Thoracic aorta (tissue), 2 donors: ENCODE data around the gene AKIRIN1. TPM values are rescaled to one million over a fixed set of nuclear protein-coding genes. Genes with fewer than 3 reads are reported as not detected.

Experiments used
- ATAC-seq: fragments of 150-250 bp; one replicate; pipeline ENCODE4 v1.8.0; 2017; ENCODE audit warnings: low read depth; ENCODE audit not compliant: insufficient number of reproducible peaks, low FRiP score
- DNase-seq: peaks from one replicate; pipeline ENCODE4 v3.0.0-alpha.2; 2020; ENCODE audit warnings: low spot score
- H3K27ac ChIP-seq, 2 donors: fragments of 200-600 bp; sonication (generic); 1 replicate in 1 of 2; 2 replicates in 1 of 2; pipeline ENCODE4 v1.5.1; 2016; ENCODE audit warnings: mild to moderate bottlenecking in 2 of 2, moderate library complexity in 2 of 2
- H3K27me3 ChIP-seq: fragments of 200-600 bp; sonication (generic); replicated peaks from 2 replicates; pipeline ENCODE4 v1.6.0; 2016; ENCODE audit warnings: mild to moderate bottlenecking; ENCODE audit not compliant: insufficient read depth
- H3K36me3 ChIP-seq: fragments of 200-600 bp; sonication (generic); one replicate; pipeline ENCODE4 v1.5.1; 2016
- H3K4me1 ChIP-seq, 2 donors: fragments of 200-600 bp; sonication (generic); 1 replicate in 1 of 2; 2 replicates in 1 of 2; pipeline versions ENCODE4 v1.5.1 to v1.6.0; 2016; ENCODE audit warnings: low read depth in 2 of 2, mild to moderate bottlenecking in 1 of 2; ENCODE audit not compliant: control insufficient read depth in 1 of 2
- H3K4me3 ChIP-seq: fragments of 200-600 bp; sonication (generic); 2 replicates; pipeline ENCODE4 v1.5.1; 2016; ENCODE audit warnings: mild to moderate bottlenecking
- H3K9me3 ChIP-seq: fragments of 200-600 bp; sonication (generic); 2 replicates; pipeline ENCODE4 v1.5.1; 2016
- CTCF ChIP-seq: fragments of 200-600 bp; sonication (generic); IDR thresholded peaks from one replicate; pipeline ENCODE4 v1.5.1; 2019; ENCODE audit warnings: antibody characterized with exemption
- total RNA-seq, 2 donors: library from RNA; depleted of rRNA; stranded (reverse); fragments of >200 nt; gene quantifications; one replicate each; pipeline versions ENCODE4 v1.1.0 to v1.2.3, GENCODE V29; 2016

The AKIRIN1 gene
- total RNA-seq, 2 donors from 2014 or later, result 45.8 to 47.8 TPM

- TF ChIP-seq CTCF, result no peak
- Histone ChIP-seq H3K36me3 (peaks cover 27% of the 10 kb centered on the region), H3K9me3 (no peaks in the 10 kb centered on the region), H3K4me3 (no peak overlapping the region), H3K27ac (no peak overlapping the region), H3K4me1 (peaks cover 6 to 29% of the 10 kb centered on the region in 2 donors), H3K27me3 (no peaks in the 10 kb centered on the region)
- DNase-seq, result no peak
- ATAC-seq, result no peak
Measured at GRCh38 chr1:38997901-38998190, 6.8 kb downstream of the AKIRIN1 start.

- peaks cover 61% of the 10 kb centered on the region for H3K36me3 ChIP-seq
- ATAC-seq (no peak), DNase-seq (no peak)
- no peak overlapping the region for H3K27ac ChIP-seq
- H3K9me3 ChIP-seq, result no peaks in the 10 kb centered on the region
- no peaks in the 10 kb centered on the region for H3K27me3 ChIP-seq
- no peak overlapping the region for H3K4me3 ChIP-seq
- no peak for TF ChIP-seq CTCF
- H3K4me1 ChIP-seq, result peaks cover 2 to 14% of the 10 kb centered on the region in 2 donors
Measured at GRCh38 chr1:39001516-39002421, 10.7 kb downstream of the AKIRIN1 start.

GRCh38 chr1:39003281-39003680 lies 12.2 kb downstream of the AKIRIN1 start:
- no peak for ATAC-seq

GRCh38 chr1:39003794-39004193 lies 12.7 kb downstream of the AKIRIN1 start:
- DNase-seq (no peak), ATAC-seq (no peak)
- no peak for TF ChIP-seq CTCF
- Histone ChIP-seq H3K4me1 (no peaks in the 10 kb centered on the region), H3K9me3 (no peaks in the 10 kb centered on the region), H3K27ac (no peak overlapping the region), H3K4me3 (no peak overlapping the region), H3K27me3 (no peaks in the 10 kb centered on the region), H3K36me3 (peaks cover 69% of the 10 kb centered on the region)

More at GRCh38 chr1:39003281-39003680, 12.2 kb downstream of the AKIRIN1 start:
- Histone ChIP-seq H3K36me3 (peaks cover 68% of the 10 kb centered on the region), H3K27ac (no peak overlapping the region), H3K27me3 (no peaks in the 10 kb centered on the region), H3K9me3 (no peaks in the 10 kb centered on the region), H3K4me1 (no peaks in the 10 kb centered on the region), H3K4me3 (no peak overlapping the region)
- no peak for DNase-seq
- no peak for TF ChIP-seq CTCF

GRCh38 chr1:39006287-39006686 lies 15.2 kb downstream of the AKIRIN1 start:
- no peaks in the 10 kb centered on the region for H3K27me3 ChIP-seq
- DNase-seq (no peak), ATAC-seq (no peak)
- no peak overlapping the region for H3K4me3 ChIP-seq
- no peaks in the 10 kb centered on the region for H3K4me1 ChIP-seq
- no peaks in the 10 kb centered on the region for H3K9me3 ChIP-seq
- no peak overlapping the region for H3K27ac ChIP-seq
- no peak for TF ChIP-seq CTCF
- peaks cover 66% of the 10 kb centered on the region for H3K36me3 ChIP-seq
